ENCODE data around the gene C19orf38.

Gene C19orf38

GRCh38 chr19:10838377-10838776 is 9.8 kb upstream of the C19orf38 start:
- Histone ChIP-seq H4K20me1 (ENCODE audit: insufficient read depth, low read length, poor library complexity, severe bottlenecking) (peaks cover 7% of the 10 kb centered on the region), H3K4me3 (ENCODE audit: low read length, poor library complexity, severe bottlenecking) (no peak overlapping the region), H3K27me3 (ENCODE audit: insufficient read depth, low read length, poor library complexity, severe bottlenecking) (no peaks in the 10 kb centered on the region), H3K9ac (ENCODE audit: low read depth, low read length, poor library complexity, severe bottlenecking) (no peak overlapping the region), H3F3A (ENCODE audit: low read depth) (no peaks in the 10 kb centered on the region; the same call in 1 of the 2 replicates), H2AFZ (ENCODE audit: low read length) (no peak overlapping the region), H3K4me2 (ENCODE audit: low read depth, low read length, poor library complexity, severe bottlenecking) (no peak overlapping the region), H3K9me3 (ENCODE audit: insufficient read depth, low read depth, low read length) (no peaks in the 10 kb centered on the region), H3K4me1 (ENCODE audit: insufficient read depth, low read length, poor library complexity, severe bottlenecking) (peaks cover 14% of the 10 kb centered on the region), H3K9me2 (replicated peaks; ENCODE audit: low read depth, low read length) (no peaks in the 10 kb centered on the region), H3K79me2 (ENCODE audit: insufficient read depth, low read length) (no peaks in the 10 kb centered on the region; the same call in none of the 2 replicates), H3K36me3 (ENCODE audit: insufficient read depth, low read length) (peaks cover 3% of the 10 kb centered on the region; the same call in 1 of the 2 replicates)
- TF ChIP-seq EZH2phosphoT487 (IDR thresholded peaks at IDR 0.05; ENCODE audit: borderline replicate concordance) (no peak), CTCF (conservative IDR thresholded peaks at IDR 0.05; ENCODE audit: low read length) (no peak)

GRCh38 chr19:10839114-10840050 is 8.8 kb upstream of the C19orf38 start:
- H3K9me3 ChIP-seq (ENCODE audit: insufficient read depth, low read depth, low read length), result no peaks in the 10 kb centered on the region

GRCh38 chr19:10842788-10843187 is 5.4 kb upstream of the C19orf38 start:
- Histone ChIP-seq H3K9me3 (ENCODE audit: insufficient read depth, low read depth, low read length) (peaks cover 6% of the 10 kb centered on the region; the same call in 1 of the 2 replicates), H3F3A (ENCODE audit: low read depth) (no peaks in the 10 kb centered on the region), H3K36me3 (ENCODE audit: insufficient read depth, low read length) (no peaks in the 10 kb centered on the region), H3K27me3 (ENCODE audit: insufficient read depth, low read length, poor library complexity, severe bottlenecking) (no peaks in the 10 kb centered on the region), H3K4me2 (ENCODE audit: low read depth, low read length, poor library complexity, severe bottlenecking) (no peak overlapping the region), H2AFZ (ENCODE audit: low read length) (no peak overlapping the region), H3K4me1 (ENCODE audit: insufficient read depth, low read length, poor library complexity, severe bottlenecking) (no peaks in the 10 kb centered on the region), H3K9me2 (replicated peaks; ENCODE audit: low read depth, low read length) (no peaks in the 10 kb centered on the region), H3K9ac (ENCODE audit: low read depth, low read length, poor library complexity, severe bottlenecking) (no peak overlapping the region), H4K20me1 (ENCODE audit: insufficient read depth, low read length, poor library complexity, severe bottlenecking) (no peaks in the 10 kb centered on the region), H3K79me2 (ENCODE audit: insufficient read depth, low read length) (no peaks in the 10 kb centered on the region), H3K4me3 (ENCODE audit: low read length, poor library complexity, severe bottlenecking) (no peak overlapping the region)
- no peak for TF ChIP-seq CTCF (conservative IDR thresholded peaks at IDR 0.05; ENCODE audit: low read length)
- no peak for TF ChIP-seq EZH2phosphoT487 (IDR thresholded peaks at IDR 0.05; ENCODE audit: borderline replicate concordance)

More at GRCh38 chr19:10839114-10840050, 8.8 kb upstream of the C19orf38 start:
- H3K9me2 ChIP-seq (replicated peaks; ENCODE audit: low read depth, low read length), result no peaks in the 10 kb centered on the region
- no peak overlapping the region for H3K4me2 ChIP-seq (ENCODE audit: low read depth, low read length, poor library complexity, severe bottlenecking)
- H3K79me2 ChIP-seq (ENCODE audit: insufficient read depth, low read length), result no peaks in the 10 kb centered on the region; the same call in none of the 2 replicates
- no peaks in the 10 kb centered on the region for H3K27me3 ChIP-seq (ENCODE audit: insufficient read depth, low read length, poor library complexity, severe bottlenecking)
- no peaks in the 10 kb centered on the region for H3K36me3 ChIP-seq (ENCODE audit: insufficient read depth, low read length)
- TF ChIP-seq EZH2phosphoT487 (IDR thresholded peaks at IDR 0.05; ENCODE audit: borderline replicate concordance), result no peak
- no peak for TF ChIP-seq CTCF (conservative IDR thresholded peaks at IDR 0.05; ENCODE audit: low read length)
- H3K4me3 ChIP-seq (ENCODE audit: low read length, poor library complexity, severe bottlenecking), result no peak overlapping the region
- no peak overlapping the region for H2AFZ ChIP-seq (ENCODE audit: low read length)
- peaks cover 14% of the 10 kb centered on the region for H3K4me1 ChIP-seq (ENCODE audit: insufficient read depth, low read length, poor library complexity, severe bottlenecking)
- H3F3A ChIP-seq (ENCODE audit: low read depth), result no peaks in the 10 kb centered on the region; the same call in 1 of the 2 replicates
- H3K9ac ChIP-seq (ENCODE audit: low read depth, low read length, poor library complexity, severe bottlenecking), result no peak overlapping the region
- peaks cover 7% of the 10 kb centered on the region for H4K20me1 ChIP-seq (ENCODE audit: insufficient read depth, low read length, poor library complexity, severe bottlenecking)

All from Loucy (cell line).